Right lobe of liver (tissue), 4 donors: ENCODE results near the gene CERS2.

Experiments
- POLR2A ChIP-seq: fragments of 450-650 bp; IDR thresholded peaks from one replicate; pipeline ENCODE4 v1.6.1; 2017; ENCODE audit warnings: antibody characterized with exemption, mild to moderate bottlenecking
- TF ChIP-seq, protein P1 (sequence below), 4 donors: fragments of 200-600 bp in 3 of 4; fragments of 450-650 bp in 1 of 4; IDR thresholded peaks; one replicate each; pipeline versions ENCODE4 v1.5.1 to v1.8.0; 2016 to 2022; ENCODE audit warnings: antibody characterized with exemption in 4 of 4, mild to moderate bottlenecking in 2 of 4
- donor health status: DM: no; HTN: no; CAD: no.
- donor health status: DM: no; HTN: no; CAD: no.
- donor health status: DM: no; HTN: yes; CAD: no.

- TF ChIP-seq, protein P1, sequence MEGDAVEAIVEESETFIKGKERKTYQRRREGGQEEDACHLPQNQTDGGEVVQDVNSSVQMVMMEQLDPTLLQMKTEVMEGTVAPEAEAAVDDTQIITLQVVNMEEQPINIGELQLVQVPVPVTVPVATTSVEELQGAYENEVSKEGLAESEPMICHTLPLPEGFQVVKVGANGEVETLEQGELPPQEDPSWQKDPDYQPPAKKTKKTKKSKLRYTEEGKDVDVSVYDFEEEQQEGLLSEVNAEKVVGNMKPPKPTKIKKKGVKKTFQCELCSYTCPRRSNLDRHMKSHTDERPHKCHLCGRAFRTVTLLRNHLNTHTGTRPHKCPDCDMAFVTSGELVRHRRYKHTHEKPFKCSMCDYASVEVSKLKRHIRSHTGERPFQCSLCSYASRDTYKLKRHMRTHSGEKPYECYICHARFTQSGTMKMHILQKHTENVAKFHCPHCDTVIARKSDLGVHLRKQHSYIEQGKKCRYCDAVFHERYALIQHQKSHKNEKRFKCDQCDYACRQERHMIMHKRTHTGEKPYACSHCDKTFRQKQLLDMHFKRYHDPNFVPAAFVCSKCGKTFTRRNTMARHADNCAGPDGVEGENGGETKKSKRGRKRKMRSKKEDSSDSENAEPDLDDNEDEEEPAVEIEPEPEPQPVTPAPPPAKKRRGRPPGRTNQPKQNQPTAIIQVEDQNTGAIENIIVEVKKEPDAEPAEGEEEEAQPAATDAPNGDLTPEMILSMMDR (IDR thresholded peaks at IDR 0.05): no peak
- TF ChIP-seq POLR2A: no peak
These were observed 19.6 kb upstream of the CERS2 start for GRCh38 chr1:150994248-150994647.
